ENCODE results near the gene CROCC2.

GRCh38 chr2:240993446-240994170 is 87.5 kb downstream of the CROCC2 start:
- no peak for TF ChIP-seq CTCF (IDR thresholded peaks at IDR 0.05)
- TF ChIP-seq POLR2A (IDR thresholded peaks at IDR 0.05) = no peak
